GM12872 (cell line): ENCODE measurements around the gene SLK.

Experiments used
- TF ChIP-seq, protein P1 (sequence below): IDR thresholded peaks from 3 replicates; pipeline ENCODE4 v1.5.1; 2011; ENCODE audit warnings: low read depth, mild to moderate bottlenecking, low read length, moderate library complexity; ENCODE audit not compliant: insufficient read depth

Gene SLK

DNA sequence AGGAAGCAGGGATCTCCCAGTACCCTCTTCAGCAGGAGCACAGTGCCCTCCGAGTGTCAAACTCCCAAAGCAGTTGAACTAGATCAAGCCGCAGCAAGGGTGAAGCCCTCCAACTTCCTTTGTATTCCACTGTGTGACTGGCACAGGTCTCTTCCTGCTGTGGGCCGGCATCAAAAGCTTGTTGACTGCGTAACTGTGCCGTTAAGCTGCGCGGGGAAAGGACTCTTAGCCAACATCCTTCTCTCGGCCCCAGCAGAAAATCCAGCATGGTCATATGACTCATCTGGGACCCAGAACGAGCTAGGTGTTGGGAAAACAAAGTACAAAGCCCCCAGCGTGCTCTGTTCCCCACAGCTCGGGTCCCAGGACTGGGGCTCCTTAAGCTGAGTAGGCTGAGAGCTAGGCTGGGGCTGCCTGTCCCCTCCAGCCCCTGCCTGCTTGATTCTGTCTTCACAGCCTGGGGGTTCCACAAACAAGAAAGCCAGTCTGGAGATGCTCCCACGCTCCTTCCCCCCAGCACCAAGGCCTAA, 66.5 kb downstream of the SLK start:
- TF ChIP-seq, protein P1, sequence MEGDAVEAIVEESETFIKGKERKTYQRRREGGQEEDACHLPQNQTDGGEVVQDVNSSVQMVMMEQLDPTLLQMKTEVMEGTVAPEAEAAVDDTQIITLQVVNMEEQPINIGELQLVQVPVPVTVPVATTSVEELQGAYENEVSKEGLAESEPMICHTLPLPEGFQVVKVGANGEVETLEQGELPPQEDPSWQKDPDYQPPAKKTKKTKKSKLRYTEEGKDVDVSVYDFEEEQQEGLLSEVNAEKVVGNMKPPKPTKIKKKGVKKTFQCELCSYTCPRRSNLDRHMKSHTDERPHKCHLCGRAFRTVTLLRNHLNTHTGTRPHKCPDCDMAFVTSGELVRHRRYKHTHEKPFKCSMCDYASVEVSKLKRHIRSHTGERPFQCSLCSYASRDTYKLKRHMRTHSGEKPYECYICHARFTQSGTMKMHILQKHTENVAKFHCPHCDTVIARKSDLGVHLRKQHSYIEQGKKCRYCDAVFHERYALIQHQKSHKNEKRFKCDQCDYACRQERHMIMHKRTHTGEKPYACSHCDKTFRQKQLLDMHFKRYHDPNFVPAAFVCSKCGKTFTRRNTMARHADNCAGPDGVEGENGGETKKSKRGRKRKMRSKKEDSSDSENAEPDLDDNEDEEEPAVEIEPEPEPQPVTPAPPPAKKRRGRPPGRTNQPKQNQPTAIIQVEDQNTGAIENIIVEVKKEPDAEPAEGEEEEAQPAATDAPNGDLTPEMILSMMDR: no peak

DNA sequence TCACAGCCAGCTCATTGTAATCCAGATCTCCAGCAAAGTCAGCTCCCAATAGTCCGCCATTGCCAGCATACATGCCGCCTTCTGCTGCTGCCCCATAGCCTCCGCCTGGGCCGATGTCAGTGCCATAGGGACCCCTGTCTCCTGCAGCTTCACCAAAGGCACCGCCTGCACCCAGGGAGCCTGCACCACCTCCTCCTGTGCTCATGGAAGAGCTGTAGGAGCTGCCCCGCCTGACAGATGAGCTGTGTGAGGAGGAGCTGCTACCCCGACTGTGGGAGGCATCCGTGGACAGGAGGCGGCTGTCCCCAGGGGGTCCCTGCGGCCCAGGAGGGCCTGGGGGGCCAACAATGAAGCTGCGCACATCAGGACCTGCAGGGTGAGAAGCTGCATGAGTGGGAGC, 67.0 kb downstream of the SLK start:
- TF ChIP-seq, protein P1: no peak

DNA sequence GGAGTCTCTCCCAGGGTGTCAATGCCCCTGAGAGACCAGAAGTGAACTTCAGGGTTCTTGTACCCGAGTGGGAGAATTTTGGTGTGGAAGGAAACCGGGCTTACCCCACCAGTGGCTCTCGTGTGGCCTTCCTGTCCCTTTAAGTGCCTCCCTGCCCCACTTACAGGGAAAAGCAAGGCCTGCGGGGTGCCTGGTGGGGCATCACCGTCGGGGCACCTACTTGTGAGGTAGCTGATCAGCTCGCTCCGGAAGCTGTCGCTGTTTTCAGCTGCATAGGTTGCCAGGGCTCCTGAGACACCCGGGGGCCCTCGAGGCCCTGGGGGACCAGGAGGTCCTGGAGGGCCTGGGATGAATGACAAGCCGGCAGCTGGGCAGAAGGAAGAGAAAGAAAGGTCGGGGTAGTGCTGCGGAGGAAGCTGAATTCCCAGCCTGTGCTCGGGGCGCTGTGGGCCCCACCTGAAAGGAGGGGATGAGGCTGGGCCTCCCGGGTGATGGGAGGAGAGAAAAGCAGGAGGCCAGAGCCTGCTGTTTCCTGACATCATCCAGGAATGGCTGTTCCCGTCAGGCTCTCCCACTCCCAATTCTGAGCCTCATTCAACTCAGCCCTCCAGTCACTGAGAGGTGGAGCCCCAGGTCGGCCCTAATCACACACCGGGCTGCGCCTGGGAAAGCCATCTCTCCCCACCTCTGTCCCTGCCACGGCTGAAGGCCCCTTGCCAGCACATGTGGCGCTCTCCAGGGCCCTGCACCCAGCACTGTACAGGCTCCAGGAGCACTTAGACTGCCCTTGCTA, 67.7 kb downstream of the SLK start:
- TF ChIP-seq, protein P1: no peak

DNA sequence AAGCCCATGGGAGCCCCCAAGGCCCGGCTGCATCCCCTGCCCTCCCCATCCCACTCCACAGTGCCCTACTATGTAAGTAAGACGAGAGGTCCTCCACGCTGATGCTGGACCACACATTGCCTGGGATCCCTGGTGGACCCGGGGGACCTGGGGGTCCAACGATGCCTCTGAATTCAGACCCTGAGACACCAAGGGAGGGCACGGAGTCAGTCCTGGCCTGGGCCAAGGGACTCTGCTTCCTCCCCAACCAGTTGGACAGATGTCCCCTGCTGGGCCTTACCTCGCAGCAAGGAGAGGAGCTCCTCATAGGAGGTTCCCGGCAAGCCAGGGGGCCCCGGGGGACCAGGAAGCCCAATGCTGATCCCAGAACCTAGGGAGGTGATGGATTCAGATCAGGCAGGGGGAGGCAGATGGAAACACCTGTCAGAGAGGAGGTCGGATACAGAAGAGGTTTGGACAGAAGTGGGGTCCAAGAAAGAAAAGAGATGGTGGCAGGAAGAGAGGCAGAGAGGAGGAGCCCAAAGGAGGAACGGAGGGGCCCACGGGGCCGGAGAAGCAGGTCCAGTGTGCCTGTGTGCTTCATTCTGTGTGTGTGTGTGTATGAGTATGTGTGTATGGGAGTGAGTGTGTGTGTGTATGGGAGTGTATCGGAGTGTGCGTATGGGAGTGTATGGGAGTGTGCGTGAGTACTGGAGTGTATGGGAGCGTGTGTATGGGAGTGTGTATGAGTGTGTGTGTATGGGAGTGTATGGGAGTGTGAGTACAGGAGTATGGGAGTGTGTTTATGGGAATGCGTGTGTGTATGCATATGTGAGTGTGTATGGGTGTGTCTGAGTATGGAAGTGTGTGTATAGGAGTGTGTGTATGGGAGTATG, 68.5 kb downstream of the SLK start:
- TF ChIP-seq, protein P1: no peak

DNA sequence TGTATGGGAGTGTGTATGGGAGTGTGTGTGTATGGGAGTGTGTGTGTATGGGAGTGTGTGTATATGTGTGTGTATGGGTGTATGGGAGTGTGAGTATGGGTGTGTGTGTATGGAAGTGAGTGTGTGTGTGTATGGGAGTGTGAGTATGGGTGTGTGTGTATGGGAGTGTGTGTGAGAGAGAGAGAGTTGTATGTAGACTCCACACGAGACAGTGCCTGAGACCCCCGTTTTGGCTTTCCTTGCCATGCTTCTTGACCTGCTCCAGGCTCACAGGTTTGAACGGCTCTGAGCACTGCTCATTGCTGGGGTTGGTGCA, 69.1 kb downstream of the SLK start:
- TF ChIP-seq, protein P1: no peak

DNA sequence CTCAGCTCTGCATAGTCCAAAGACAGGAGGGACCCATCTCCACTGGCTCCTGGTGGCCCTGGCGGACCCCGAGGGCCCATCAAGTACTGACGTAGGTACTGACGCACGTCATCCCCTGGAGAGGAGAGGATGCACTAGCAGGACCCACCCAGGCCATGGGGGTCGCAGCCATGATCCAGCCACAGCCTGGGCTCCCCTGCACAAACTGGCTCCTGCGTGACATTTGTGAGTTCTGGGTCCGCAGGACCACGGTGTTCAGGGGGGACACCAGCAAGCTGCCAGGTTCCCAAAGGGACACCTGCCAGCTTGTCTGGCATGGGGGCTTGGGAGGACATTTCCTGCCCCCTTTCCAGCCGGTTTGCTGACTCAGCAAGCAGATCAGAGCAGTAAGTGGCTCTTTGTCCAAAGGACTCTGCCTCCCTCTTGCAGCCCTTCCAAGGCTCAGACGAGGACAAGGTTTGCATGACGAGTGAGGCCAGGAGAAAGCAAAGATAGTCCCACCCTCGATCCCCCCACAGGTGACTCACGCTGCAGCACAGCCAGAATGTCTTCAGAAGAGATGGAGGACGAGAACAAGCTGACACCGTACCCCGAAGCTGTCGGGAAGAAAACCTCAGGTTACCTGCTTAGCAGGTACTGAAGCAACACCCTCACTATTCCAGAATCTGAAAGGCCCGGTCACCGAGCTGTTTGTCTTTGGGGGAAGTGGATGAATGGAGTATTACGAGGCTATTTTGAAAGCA, 69.7 kb downstream of the SLK start:
- TF ChIP-seq, protein P1: no peak

DNA sequence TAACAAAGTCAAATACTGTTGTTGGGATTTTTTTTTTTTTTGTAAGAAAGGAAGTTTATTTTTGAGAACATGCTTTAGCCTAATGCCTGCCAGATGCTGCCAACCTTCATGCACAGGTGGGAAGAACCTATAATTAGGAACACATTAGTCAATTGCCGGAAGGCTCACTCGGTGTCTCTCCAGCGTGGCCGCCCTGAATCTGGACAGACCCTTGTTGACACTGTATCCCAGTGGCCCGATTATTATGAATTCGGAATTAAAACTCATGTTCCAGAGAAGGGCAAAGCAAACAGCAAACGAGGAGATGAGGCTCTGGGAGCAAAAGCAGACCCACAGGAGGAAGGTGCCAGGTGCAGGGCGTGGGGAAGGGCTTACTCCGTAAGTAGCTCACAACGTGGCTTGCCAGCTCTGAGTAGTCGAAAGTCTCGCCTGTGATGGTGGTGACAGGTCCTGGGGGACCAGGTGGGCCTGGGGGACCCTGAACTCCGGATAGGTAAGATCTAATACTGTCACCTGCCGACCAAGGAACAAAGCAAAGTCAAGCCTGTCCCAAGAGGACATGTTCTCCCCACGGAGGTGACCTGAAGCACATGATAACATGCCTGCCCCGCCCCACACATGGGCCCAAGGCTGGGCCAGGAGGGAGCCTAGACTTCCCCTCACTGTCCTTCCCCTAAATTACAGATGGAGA, 70.5 kb downstream of the SLK start:
- TF ChIP-seq, protein P1: no peak
